ENCODE data around the gene TMED5. TPM values are rescaled to one million over a fixed set of nuclear protein-coding genes. Genes with fewer than 3 reads are reported as not detected.

Gene TMED5
- total and polyA plus RNA-seq, 2 of the 4 experiments (the other 2 are of a cell fraction), result 20.1 to 38.1 TPM

- Histone ChIP-seq H3K23ac (ENCODE audit: low read depth, low read length) (no peak overlapping the region), H3K14ac (replicated peaks; ENCODE audit: low read depth, low read length) (no peak overlapping the region), H4K20me1 (ENCODE audit: insufficient read depth, low read length) (peaks cover 13% of the 10 kb centered on the region; the same call in 1 of the 2 replicates), H2BK20ac (ENCODE audit: low read depth, low read length) (no peak overlapping the region), H3K36me3 (ENCODE audit: control insufficient read depth, insufficient read depth, low read length) (peaks cover 7% of the 10 kb centered on the region; the same call in 1 of the 2 replicates), H3K4ac (ENCODE audit: low read depth, low read length) (no peak overlapping the region), H4K8ac (ENCODE audit: low read depth in 2 of 2, low read length in 2 of 2) (no peak overlapping the region), H2BK120ac (ENCODE audit: low read depth, low read length) (no peak overlapping the region), H3K18ac (ENCODE audit: low read depth, low read length) (no peak overlapping the region), H3K4me2 (ENCODE audit: low read depth, low read length) (no peak overlapping the region), H3K4me3 (ENCODE audit: insufficient read depth, low read depth, low read length) (no peak overlapping the region), H2AK5ac (ENCODE audit: low read depth, low read length) (no peak overlapping the region), H3K9ac (ENCODE audit: low read depth, low read length) (no peak overlapping the region), H3K9me1 (ENCODE audit: insufficient read depth, low read length) (no peaks in the 10 kb centered on the region), H4K91ac (ENCODE audit: insufficient read depth, low read depth, low read length) (no peak overlapping the region), H3K27me3 (ENCODE audit: control insufficient read depth, insufficient read depth, low read length) (no peaks in the 10 kb centered on the region), H3K4me1 (ENCODE audit: control insufficient read depth, insufficient read depth, low read length) (no peaks in the 10 kb centered on the region), H3K27ac (ENCODE audit: insufficient read depth, low read length) (no peak overlapping the region), H4K5ac (ENCODE audit: low read depth, low read length) (no peak overlapping the region), H2AFZ (replicated peaks; ENCODE audit: low read length, poor library complexity) (no peak overlapping the region), H2BK15ac (ENCODE audit: low read depth, low read length) (no peak overlapping the region), H2BK5ac (ENCODE audit: low read depth, low read length, poor library complexity, severe bottlenecking) (no peak overlapping the region), H3K9me3 (ENCODE audit: control insufficient read depth, insufficient read depth, low read length) (no peaks in the 10 kb centered on the region; the same call in 1 of the 2 replicates), H2AK9ac (replicated peaks; ENCODE audit: low read depth, low read length, poor library complexity) (no peak overlapping the region), H3K56ac (ENCODE audit: extremely low read depth, insufficient read depth, low read length) (no peak overlapping the region), H3K79me1 (ENCODE audit: low read depth in 1 of 2, low read length in 2 of 2) (peaks cover 23 to 48% of the 10 kb centered on the region in 2 experiments; a peak in 3 of 4 replicates)
- no TSS peak for BruUV-seq (replicated peaks)
- TF ChIP-seq FOS (IDR thresholded peaks at IDR 0.05; ENCODE audit: low read depth, low read length), result no peak
- TF ChIP-seq RFX5 (IDR thresholded peaks at IDR 0.05; ENCODE audit: low read depth, low read length), result no peak
- no peak for TF ChIP-seq RAD21 (IDR thresholded peaks at IDR 0.05; ENCODE audit: low read length)
- TF ChIP-seq SMC3 (IDR thresholded peaks at IDR 0.05; ENCODE audit: low read depth, low read length), result no peak
- no peak for TF ChIP-seq POLR2A (IDR thresholded peaks at IDR 0.05; ENCODE audit: low read depth, low read length)
- in situ Hi-C loops (cut with MboI; ENCODE audit: low sequenced_read_pairs) (no loop called here), intact Hi-C loops (cut with micrococcal nuclease) (no loop called here), dilution Hi-C loops (cut with HindIII; ENCODE audit: low sequenced_read_pairs, unreplicated experiment) (no loop called here)
- WGBS, 2 experiments (ENCODE audit: extremely low coverage in 2 of 2, insufficient read length in 1 of 2), result no CpG with 5 or more reads among the region's 2 CpGs
- ATAC-seq (ENCODE audit: low read depth) (no peak), DNase-seq (no peak)
- POLR2A ChIA-PET (ENCODE audit: unreplicated experiment), result no interaction called here
- CTCF ChIA-PET, result no interaction called here
These were observed 74.0 kb downstream of the TMED5 start for GRCh38 chr1:93106226-93106625.

Measured in IMR-90 (cell line).